ENCODE measurements around the gene AAR2.

Gene AAR2, protein sequence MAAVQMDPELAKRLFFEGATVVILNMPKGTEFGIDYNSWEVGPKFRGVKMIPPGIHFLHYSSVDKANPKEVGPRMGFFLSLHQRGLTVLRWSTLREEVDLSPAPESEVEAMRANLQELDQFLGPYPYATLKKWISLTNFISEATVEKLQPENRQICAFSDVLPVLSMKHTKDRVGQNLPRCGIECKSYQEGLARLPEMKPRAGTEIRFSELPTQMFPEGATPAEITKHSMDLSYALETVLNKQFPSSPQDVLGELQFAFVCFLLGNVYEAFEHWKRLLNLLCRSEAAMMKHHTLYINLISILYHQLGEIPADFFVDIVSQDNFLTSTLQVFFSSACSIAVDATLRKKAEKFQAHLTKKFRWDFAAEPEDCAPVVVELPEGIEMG

DNA sequence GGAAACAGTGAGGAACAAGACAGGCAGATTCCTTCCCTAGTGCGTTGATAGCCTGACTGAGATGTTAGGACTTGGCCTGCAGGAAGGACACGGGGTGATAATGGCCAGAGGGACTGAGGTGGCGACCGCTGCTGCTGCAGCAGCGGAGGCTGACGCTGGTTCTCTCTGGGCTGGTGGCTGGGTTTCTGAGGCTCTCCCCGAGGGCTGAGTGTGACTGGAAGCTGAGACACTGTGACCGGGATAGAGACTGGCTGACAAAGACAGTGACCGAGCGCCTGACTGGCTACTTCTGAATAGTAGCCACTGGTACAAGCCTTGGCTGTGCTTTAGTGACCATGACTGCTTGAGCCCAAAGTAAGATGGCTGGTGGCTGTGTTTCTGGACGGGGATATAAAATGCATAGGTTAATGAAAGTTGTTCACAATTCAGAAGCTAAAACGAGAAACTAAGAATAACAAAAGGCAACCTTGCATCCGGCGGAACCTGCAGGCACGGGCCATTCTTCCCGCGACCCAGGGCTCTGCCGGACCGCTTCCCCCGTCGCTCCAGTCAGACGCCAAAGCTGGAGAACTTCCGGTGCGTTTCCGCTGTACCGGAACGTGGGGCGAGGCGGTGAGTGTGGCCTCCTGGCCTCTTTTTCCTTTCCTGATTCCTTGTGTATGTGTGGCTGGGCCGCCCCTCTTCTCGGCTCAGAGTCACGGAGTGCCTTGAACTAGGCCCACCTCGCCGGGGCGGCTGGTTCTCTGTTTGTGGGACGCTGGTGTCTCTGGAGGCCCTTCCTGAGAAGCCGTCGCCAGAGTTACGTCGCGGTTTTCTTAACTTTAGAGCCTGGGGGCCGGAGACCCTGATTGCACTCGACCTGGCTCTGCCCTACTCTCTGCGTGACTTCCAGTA lies at the start of gene AAR2:
Gene AAR2 (plus strand): TSS at position 587 of the 894 bp plus-strand sequence. CDS start 3,391 bp downstream, outside the sequence.
- peak; percentile 76 for DNase-seq

DNA sequence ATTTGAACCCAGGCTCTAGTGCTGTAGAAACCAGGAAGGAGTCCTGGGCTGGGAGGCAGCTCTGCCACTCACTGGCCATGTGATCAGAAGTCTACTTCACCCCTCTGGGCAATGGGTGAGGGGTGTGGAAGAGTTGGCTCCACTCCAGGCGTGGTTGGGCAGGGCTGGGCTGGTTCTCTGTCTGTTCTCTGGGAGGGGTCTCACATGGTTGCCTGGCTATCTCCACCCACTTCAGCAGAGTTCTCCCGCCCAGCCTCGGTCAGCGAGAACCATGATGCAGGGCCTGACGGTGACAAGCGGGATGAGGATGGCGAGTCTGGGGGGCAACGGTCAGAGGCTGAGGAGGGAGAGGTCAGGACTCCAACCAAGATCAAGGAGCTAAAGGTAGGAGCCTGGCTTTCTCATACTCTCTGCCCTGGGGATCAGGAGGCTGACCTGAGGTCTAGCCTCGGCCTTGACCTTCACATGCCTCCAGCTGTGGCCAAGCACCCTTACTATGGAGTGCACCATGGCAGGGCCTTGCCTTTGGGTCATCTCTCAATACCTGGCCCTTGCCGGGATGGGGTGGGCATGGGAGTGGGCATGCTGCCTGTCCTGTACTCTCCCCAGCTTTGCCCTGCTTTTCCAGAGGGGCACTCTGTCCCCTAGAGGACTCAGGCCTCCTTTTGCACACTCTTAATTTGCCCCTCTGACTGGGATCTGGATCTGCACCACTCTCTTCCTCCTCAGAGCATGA lies 42.1 kb upstream of the AAR2 start:
- DNase-seq: no peak

- no peak for DNase-seq
Observed at GRCh38 chr20:36196676-36197075, 39.6 kb upstream of the AAR2 start.

GRCh38 chr20:36197271-36197670 lies 39.0 kb upstream of the AAR2 start:
- no peak for DNase-seq

GRCh38 chr20:36199345-36200257 lies 36.7 kb upstream of the AAR2 start:
- DNase-seq: peak; percentile 69

DNA sequence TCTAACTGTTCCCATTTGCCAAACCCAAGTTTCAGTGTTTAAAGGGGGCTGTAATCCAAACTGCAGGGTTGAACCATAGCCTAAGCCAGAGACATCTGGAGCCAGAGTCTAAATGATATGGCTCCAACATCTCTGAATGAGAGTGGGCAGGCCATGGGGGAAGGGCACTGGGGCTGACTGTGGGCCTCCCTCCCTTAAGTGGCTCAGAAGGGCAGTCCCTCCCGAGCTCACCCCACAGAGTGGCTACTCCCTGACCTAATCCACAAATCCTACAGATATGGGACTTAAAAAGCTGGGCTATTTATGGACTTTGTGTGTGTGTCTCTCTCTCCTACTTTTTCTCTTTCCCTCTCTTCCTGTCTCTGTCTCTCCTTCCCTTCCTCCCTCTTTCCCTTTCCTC lies 35.8 kb upstream of the AAR2 start:
- DNase-seq: no peak

DNA sequence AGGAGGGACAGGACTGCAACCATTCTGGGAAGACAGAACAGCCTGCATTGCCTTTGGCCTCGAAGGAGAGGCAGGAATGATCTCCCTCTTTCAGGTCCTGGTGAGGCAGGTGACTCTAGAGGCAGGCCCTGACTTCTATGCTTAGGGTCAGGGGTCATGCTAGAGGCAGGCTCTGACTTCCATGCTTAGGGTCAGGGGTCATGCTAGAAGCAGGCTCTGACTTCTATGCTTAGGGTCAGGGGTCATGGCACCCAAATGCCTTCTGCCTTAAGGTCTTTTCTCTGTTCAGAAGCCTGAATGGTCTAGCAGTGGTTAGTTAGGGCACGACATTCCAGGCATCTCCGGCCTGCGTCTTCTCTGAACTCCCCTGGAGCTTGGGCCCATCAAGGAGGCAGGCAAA lies 35.1 kb upstream of the AAR2 start:
- no peak for DNase-seq

GRCh38 chr20:36202891-36203338 lies 33.4 kb upstream of the AAR2 start:
- DNase-seq: peak; percentile 76

DNA sequence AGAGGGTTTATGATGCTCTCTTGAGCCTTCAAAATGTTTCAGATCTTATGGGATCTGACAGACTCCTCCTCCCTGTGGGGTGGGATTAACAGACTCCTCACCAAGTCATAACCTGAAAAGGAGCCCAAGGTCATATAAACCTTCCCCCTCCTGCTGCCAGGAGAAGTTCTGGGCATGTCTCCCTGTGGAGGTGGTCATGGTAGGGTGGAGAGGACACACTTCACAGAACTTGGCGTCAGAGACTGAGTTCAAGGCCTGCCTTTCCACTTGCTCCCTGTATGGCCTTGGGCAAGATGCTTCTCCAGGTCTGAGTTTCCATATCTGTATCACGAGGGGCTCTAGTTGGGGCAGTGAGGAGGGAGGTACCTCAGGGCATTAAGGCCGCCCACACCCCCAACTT lies 32.4 kb upstream of the AAR2 start:
- no peak for DNase-seq

DNA sequence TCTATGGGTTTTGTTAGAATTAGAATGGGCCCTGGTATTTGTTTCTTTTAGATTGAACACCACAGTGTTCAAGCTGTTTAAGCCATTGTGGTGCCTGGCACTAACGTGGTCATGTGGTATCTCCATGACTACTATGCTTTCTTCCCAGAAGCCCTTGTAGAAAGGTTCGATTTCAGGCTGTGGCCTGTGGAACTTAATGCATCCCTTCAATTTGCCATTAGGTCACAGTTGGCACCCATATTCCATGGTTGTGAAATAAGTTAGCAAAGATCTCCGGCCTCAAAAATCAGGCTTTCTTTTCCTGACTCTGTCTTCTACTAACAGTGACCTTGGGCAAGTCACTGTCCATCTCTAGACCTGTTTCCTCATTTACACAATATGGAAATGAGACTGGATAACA lies 31.3 kb upstream of the AAR2 start:
- no peak for DNase-seq

GRCh38 chr20:36206068-36206467 lies 30.2 kb upstream of the AAR2 start:
- no peak for DNase-seq

DNA sequence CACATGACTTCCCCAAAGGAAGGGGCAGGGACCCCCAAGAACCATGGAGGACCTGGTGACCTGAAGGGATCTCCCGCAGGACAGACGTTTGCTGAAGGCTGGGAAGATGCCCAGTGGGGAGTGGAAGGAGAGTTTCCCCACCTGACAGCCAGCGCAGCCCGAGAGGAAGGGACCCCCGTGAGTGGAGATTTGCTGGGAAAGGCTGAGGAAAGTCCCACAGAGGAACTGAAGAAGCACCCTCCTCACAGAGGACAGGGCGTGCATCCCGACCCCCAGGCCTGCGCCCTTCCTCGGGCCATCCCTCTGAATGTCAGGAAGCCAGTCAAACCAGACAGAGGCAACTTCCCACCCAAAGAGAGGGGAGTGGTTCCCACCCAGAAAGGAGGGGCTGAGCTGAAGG lies 29.6 kb upstream of the AAR2 start:
- no peak for DNase-seq

DNA sequence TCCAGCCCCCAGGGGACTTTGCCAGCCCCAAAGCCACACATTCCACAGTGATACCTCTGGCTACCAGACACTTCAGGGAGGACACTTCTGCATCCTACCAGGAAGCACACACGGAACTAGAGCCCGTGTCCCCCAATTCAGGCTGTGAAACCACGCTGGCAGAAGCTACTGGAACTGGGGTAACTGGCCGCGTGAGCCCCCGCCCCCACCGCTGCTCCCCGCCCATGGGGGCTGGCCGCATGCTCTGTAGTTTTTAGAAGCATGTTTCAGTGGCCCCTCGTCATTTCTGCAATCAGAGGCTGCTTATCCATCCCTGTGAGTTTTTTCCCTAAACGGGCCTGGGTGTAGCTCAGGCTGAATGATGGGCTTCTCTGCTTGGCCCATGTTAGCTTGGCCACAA lies 28.7 kb upstream of the AAR2 start:
- no peak for DNase-seq

- DNase-seq: no peak
Observed at GRCh38 chr20:36208257-36208656, 28.0 kb upstream of the AAR2 start.

GRCh38 chr20:36210436-36211021 lies 25.7 kb upstream of the AAR2 start:
- DNase-seq: no peak

DNA sequence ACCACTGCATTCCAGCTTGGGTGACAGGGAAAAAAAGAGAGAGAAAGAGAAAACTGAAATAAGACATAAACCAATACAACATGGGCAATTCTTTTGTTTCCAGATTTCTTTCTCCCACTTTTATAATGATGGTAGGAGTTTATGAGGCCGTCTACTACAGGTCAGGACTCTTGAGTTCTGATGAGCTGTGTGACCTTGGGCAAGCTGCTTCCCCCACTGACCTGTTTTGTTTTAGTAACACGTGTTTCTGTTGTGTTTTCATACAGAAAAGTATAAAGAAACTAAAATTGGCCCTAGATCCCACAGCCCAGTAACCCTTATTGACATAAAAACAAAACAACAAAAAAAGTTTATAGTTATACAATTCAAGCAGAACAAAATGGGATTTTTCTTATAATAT lies 22.9 kb upstream of the AAR2 start:
- DNase-seq: no peak

DNA sequence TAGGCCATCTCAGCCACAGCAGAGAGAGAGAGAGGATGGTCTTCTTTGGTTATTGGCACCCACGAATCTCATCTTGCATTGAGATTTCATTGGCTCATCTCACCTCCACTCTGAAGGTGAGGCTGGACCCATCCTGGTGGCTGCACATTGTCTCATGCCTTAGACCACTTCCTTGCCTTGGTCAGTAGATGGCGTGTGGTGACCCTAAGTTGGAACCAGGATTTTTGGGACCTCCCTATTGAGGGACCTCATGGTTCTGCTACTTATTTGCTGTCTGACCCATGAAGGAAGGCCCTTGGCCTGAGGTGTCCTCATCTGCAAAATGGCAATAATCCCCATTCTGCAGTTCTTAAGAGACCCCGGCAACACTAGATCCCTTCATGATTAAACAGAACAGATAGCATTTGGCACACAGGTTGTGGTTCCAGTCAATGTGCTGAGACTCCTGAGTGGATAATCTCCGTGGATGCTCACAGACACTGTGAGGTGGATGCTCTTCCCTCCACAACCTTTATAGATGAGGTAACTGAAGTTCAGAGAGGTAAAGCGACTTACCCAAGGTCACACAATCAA lies 21.5 kb upstream of the AAR2 start:
- peak; percentile 19 for DNase-seq

DNA sequence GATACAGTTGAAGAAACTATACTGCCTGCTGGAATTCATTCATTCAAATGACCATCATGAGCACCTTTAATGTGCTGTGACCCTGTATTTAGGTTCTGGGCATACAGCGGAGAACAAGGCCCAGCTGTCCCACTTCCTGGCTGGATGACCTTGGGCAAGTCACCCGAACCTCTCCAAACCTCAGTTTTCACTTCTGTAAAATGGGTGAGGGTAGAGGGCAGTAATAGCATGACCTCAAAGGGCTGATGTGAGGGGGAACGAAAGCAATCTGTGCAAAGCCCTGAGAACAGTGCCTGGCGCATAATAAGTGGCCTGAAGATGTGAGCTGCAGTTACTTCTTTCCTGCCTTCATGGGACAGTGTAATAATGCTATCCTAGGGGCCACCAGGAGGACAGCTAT lies 20.5 kb upstream of the AAR2 start:
- DNase-seq: no peak

GRCh38 chr20:36216314-36217025 lies 19.8 kb upstream of the AAR2 start:
- no peak for DNase-seq

GRCh38 chr20:36217226-36217625 lies 19.1 kb upstream of the AAR2 start:
- no peak for DNase-seq

Measured in CD4-positive, alpha-beta T cell treated with Interleukin-10 for 1 hour (primary cell).